IMR-90 (cell line): ENCODE data around the gene SLF1. TPM values are rescaled to one million over a fixed set of nuclear protein-coding genes. Genes with fewer than 3 reads are reported as not detected.

Source experiments
- ATAC-seq: fragments of 200-7000 bp; cut with Tn5 transposase; 2 replicates; pipeline ENCODE4 v1.9.1; 2020; ENCODE audit warnings: low read depth, mild to moderate bottlenecking, moderate library complexity
- BruUV-seq: library from RNA; stranded (reverse); fragments of 400-500 nt; replicated peaks from 2 replicates; lab custom pipeline; 2021; lab: Mats Ljungman, UMichigan
- CTCF ChIA-PET: fragments of 300-600 bp; formaldehyde crosslinking; extraction: SDS; loops from one replicate; lab custom pipeline; 2021; ENCODE audit warnings: antibody characterized with exemption; lab: Yijun Ruan, JAX
- POLR2A ChIA-PET: fragments of 300-600 bp; sonication (Branson Sonifier 250); formaldehyde crosslinking; loops from one replicate; lab custom pipeline; 2022; ENCODE audit warnings: antibody characterized with exemption; ENCODE audit not compliant: unreplicated experiment; lab: Charles Lee
- DNase-seq: peaks from one replicate; pipeline ENCODE4 v3.0.0; 2013
- H2AFZ ChIP-seq: replicated peaks from 2 replicates; pipeline ENCODE3; 2013; ENCODE audit warnings: low read length, mild to moderate bottlenecking; ENCODE audit not compliant: poor library complexity
- H2AK5ac ChIP-seq: 2 replicates; pipeline ENCODE4 v1.6.1; 2013; ENCODE audit warnings: low read depth, low read length, inconsistent platforms
- H2AK9ac ChIP-seq: replicated peaks from 2 replicates; pipeline ENCODE3; 2013; ENCODE audit warnings: mild to moderate bottlenecking, low read depth, low read length, moderate library complexity; ENCODE audit not compliant: poor library complexity
- H2BK120ac ChIP-seq: 2 replicates; pipeline ENCODE4 v1.6.1; 2013; ENCODE audit warnings: low read depth, low read length, inconsistent platforms
- H2BK15ac ChIP-seq: 3 replicates; pipeline ENCODE4 v1.6.1; 2013; ENCODE audit warnings: low read depth, low read length, inconsistent platforms
- H2BK20ac ChIP-seq: 2 replicates; pipeline ENCODE4 v1.6.1; 2013; ENCODE audit warnings: low read depth, mild to moderate bottlenecking, inconsistent platforms, low read length, moderate library complexity
- H2BK5ac ChIP-seq: 2 replicates; pipeline ENCODE4 v1.6.1; 2013; ENCODE audit warnings: mild to moderate bottlenecking, low read depth, low read length, inconsistent platforms; ENCODE audit not compliant: poor library complexity, severe bottlenecking
- H3K14ac ChIP-seq: replicated peaks from 2 replicates; pipeline ENCODE4 v1.6.1; 2013; ENCODE audit warnings: low read depth, low read length, inconsistent platforms
- H3K18ac ChIP-seq: 2 replicates; pipeline ENCODE4 v1.6.1; 2013; ENCODE audit warnings: low read depth, low read length, control low read depth
- H3K23ac ChIP-seq: 2 replicates; pipeline ENCODE4 v1.6.1; 2013; ENCODE audit warnings: low read depth, low read length, inconsistent platforms
- H3K27ac ChIP-seq: 2 replicates; pipeline ENCODE4 v1.5.1; 2013; ENCODE audit warnings: mild to moderate bottlenecking, control low read depth, low read length; ENCODE audit not compliant: insufficient read depth
- H3K27me3 ChIP-seq: 2 replicates; pipeline ENCODE4 v1.6.1; 2013; ENCODE audit warnings: low read length; ENCODE audit not compliant: control insufficient read depth, insufficient read depth
- H3K36me3 ChIP-seq: 2 replicates; pipeline ENCODE4 v1.6.1; 2013; ENCODE audit warnings: low read length, mixed read lengths; ENCODE audit not compliant: control insufficient read depth, insufficient read depth
- H3K4ac ChIP-seq: 2 replicates; pipeline ENCODE4 v1.6.1; 2013; ENCODE audit warnings: low read depth, low read length, inconsistent platforms
- H3K4me1 ChIP-seq: 2 replicates; pipeline ENCODE4 v1.6.1; 2013; ENCODE audit warnings: low read length, mixed read lengths; ENCODE audit not compliant: control insufficient read depth, insufficient read depth
- H3K4me2 ChIP-seq: 2 replicates; pipeline ENCODE4 v1.6.1; 2013; ENCODE audit warnings: low read depth, mild to moderate bottlenecking, control low read depth, low read length, moderate library complexity
- H3K4me3 ChIP-seq: 2 replicates; pipeline ENCODE4 v1.5.1; 2013; ENCODE audit warnings: low read depth, mild to moderate bottlenecking, control low read depth, low read length, moderate library complexity; ENCODE audit not compliant: insufficient read depth
- H3K56ac ChIP-seq: 2 replicates; pipeline ENCODE4 v1.6.1; 2013; ENCODE audit warnings: low read length, inconsistent platforms; ENCODE audit not compliant: insufficient read depth; ENCODE audit errors: extremely low read depth
- H3K79me1 ChIP-seq, 2 experiments: 2 replicates each; pipeline ENCODE4 v1.6.1; 2013; ENCODE audit warnings: low read length in 2 of 2, inconsistent platforms in 1 of 2, low read depth in 1 of 2
- H3K9ac ChIP-seq: 2 replicates; pipeline ENCODE4 v1.6.1; 2013; ENCODE audit warnings: low read depth, low read length, control low read depth
- H3K9me1 ChIP-seq: 2 replicates; pipeline ENCODE4 v1.6.1; 2013; ENCODE audit warnings: low read length, inconsistent platforms; ENCODE audit not compliant: insufficient read depth
- H3K9me3 ChIP-seq: 2 replicates; pipeline ENCODE4 v1.6.1; 2013; ENCODE audit warnings: low read length; ENCODE audit not compliant: control insufficient read depth, insufficient read depth
- H4K20me1 ChIP-seq: 2 replicates; pipeline ENCODE4 v1.6.1; 2013; ENCODE audit warnings: low read length, inconsistent platforms; ENCODE audit not compliant: insufficient read depth
- H4K5ac ChIP-seq: 2 replicates; pipeline ENCODE4 v1.6.1; 2013; ENCODE audit warnings: mild to moderate bottlenecking, low read depth, low read length, control low read depth
- H4K8ac ChIP-seq, 2 experiments: 2 replicates each; pipeline ENCODE4 v1.6.1; 2013; ENCODE audit warnings: low read depth in 2 of 2, low read length in 2 of 2, control low read depth in 1 of 2, inconsistent platforms in 1 of 2
- H4K91ac ChIP-seq: 2 replicates; pipeline ENCODE4 v1.6.1; 2013; ENCODE audit warnings: low read depth, low read length, inconsistent platforms; ENCODE audit not compliant: insufficient read depth
- CHD1 ChIP-seq: IDR thresholded peaks from 2 replicates; pipeline ENCODE4 v1.6.1; 2012; ENCODE audit warnings: low read depth, low read length, improper control_type of control experiment
- CTCF ChIP-seq: conservative IDR thresholded peaks from 2 replicates; pipeline ENCODE4 v1.5.1; 2012; ENCODE audit warnings: mild to moderate bottlenecking, low read depth, low read length, improper control_type of control experiment
- ELK1 ChIP-seq: fragments of 150-350 bp; IDR thresholded peaks from 2 replicates; pipeline ENCODE4 v1.6.1; 2016; ENCODE audit warnings: low read depth, mild to moderate bottlenecking, low read length, moderate library complexity, borderline replicate concordance
- MAFK ChIP-seq: IDR thresholded peaks from 2 replicates; pipeline ENCODE4 v1.6.1; 2012; ENCODE audit warnings: low read depth, low read length, improper control_type of control experiment
- NFE2L2 ChIP-seq: fragments of 150-350 bp; IDR thresholded peaks from 2 replicates; pipeline ENCODE4 v1.6.1; 2016; ENCODE audit warnings: low read depth, mild to moderate bottlenecking, low read length
- POLR2A ChIP-seq: IDR thresholded peaks from 2 replicates; pipeline ENCODE4 v1.6.1; 2012; ENCODE audit warnings: mild to moderate bottlenecking, low read depth, low read length
- RAD21 ChIP-seq: IDR thresholded peaks from 2 replicates; pipeline ENCODE4 v1.6.1; 2012; ENCODE audit warnings: low read length, improper control_type of control experiment
- WGBS, 2 experiments: methylation state at CpG; one replicate each; pipeline versions ENCODE4 v1.1.5 to v1.1.7; 2013; ENCODE audit warnings: missing lambda C conversion rate in 2 of 2; ENCODE audit not compliant: insufficient read length in 1 of 2; ENCODE audit errors: extremely low coverage in 2 of 2; 5-methylcytosine and 5-hydroxymethylcytosine counted together
- dilution Hi-C: fragments of 300-500 bp; cut with HindIII; formaldehyde crosslinking; loops from one replicate; pipeline ENCODE4 v1.14.3; 2018; ENCODE audit warnings: low sequenced_read_pairs; ENCODE audit not compliant: unreplicated experiment
- in situ Hi-C: fragments of 300-500 bp; cut with MboI; formaldehyde crosslinking; loops from 3 replicates; pipeline ENCODE4 v1.14.3; 2019; ENCODE audit warnings: low sequenced_read_pairs, inconsistent platforms, mixed read lengths
- intact Hi-C: fragments of 100-400 bp; cut with micrococcal nuclease; formaldehyde crosslinking; loops from 2 replicates; pipeline ENCODE4 v1.10.0; 2022
- polyA plus RNA-seq, 3 experiments: library from polyadenylated mRNA; depleted of rRNA; stranded (reverse); fragments of >200 nt; gene quantifications; 2 replicates each; pipeline ENCODE4 v1.2.3, GENCODE V29; 2012; ENCODE audit warnings: low replicate concordance in 1 of 3
- total RNA-seq: library from RNA; depleted of rRNA; stranded (reverse); fragments of >200 nt; gene quantifications from 2 replicates; pipeline ENCODE4 v1.2.3, GENCODE V29; 2012

SLF1 gene
- total and polyA plus RNA-seq, 2 of the 4 experiments (the other 2 are of a cell fraction), result 1.9 to 3.4 TPM

- no peak overlapping the region for H2BK120ac ChIP-seq
- H2BK5ac ChIP-seq, result no peak overlapping the region
- no peak overlapping the region for H3K9ac ChIP-seq
- no peak overlapping the region for H3K4me2 ChIP-seq
- POLR2A ChIA-PET, result no interaction called here
- H2AFZ ChIP-seq, result no peak overlapping the region
- no peak overlapping the region for H3K14ac ChIP-seq
- H4K20me1 ChIP-seq, result no peaks in the 10 kb centered on the region
- in situ Hi-C loops, result no loop called here
- no peak overlapping the region for H3K4me3 ChIP-seq
- no peaks in the 10 kb centered on the region for H3K79me1 ChIP-seq
- no peak overlapping the region for H4K91ac ChIP-seq
- H2BK15ac ChIP-seq, result no peak overlapping the region
- intact Hi-C loops, result no loop called here
- H3K9me3 ChIP-seq, result no peaks in the 10 kb centered on the region
- H3K23ac ChIP-seq, result no peak overlapping the region
- no CpG with 5 or more reads among the region's 2 CpGs for WGBS, 2 experiments
- no peak overlapping the region for H3K56ac ChIP-seq
- H3K27ac ChIP-seq, result no peak overlapping the region
- CTCF ChIA-PET, result no interaction called here
- H2AK5ac ChIP-seq, result no peak overlapping the region
- H4K8ac ChIP-seq, result no peak overlapping the region
- H3K4me1 ChIP-seq, result no peaks in the 10 kb centered on the region
- no peak for ATAC-seq
- H3K36me3 ChIP-seq, result no peaks in the 10 kb centered on the region
- H4K5ac ChIP-seq, result no peak overlapping the region
- H3K9me1 ChIP-seq, result no peaks in the 10 kb centered on the region
- no peak overlapping the region for H3K4ac ChIP-seq
- no peaks in the 10 kb centered on the region for H3K27me3 ChIP-seq
- H2BK20ac ChIP-seq, result no peak overlapping the region
- no peak overlapping the region for H2AK9ac ChIP-seq
- H3K18ac ChIP-seq, result no peak overlapping the region
- DNase-seq, result no peak
- TF ChIP-seq CHD1 (no peak), NFE2L2 (no peak), ELK1 (no peak), POLR2A (no peak), MAFK (peak; percentile 91), RAD21 (no peak), CTCF (no peak)
- no TSS peak for BruUV-seq
- dilution Hi-C loops, result no loop called here
Observed at GRCh38 chr5:94740286-94740685, 121.8 kb downstream of the SLF1 start.
